ENCODE results near the gene SLC1A4.
"Not testable (repeated sequence)": the region's sequence is repeated elsewhere in the genome, so short reads cannot be mapped to it uniquely, and the experiment has no call there.

SLC1A4 gene

GRCh38 chr2:64963719-64964118, 25.5 kb upstream of the SLC1A4 start:
- no peak for DNase-seq (ENCODE audit: low spot score)

GRCh38 chr2:64966017-64966416, 23.2 kb upstream of the SLC1A4 start:
- DNase-seq (ENCODE audit: low spot score): no peak

GRCh38 chr2:64966839-64967238, 22.4 kb upstream of the SLC1A4 start:
- DNase-seq (ENCODE audit: low spot score): no peak

GRCh38 chr2:64967601-64968000, 21.6 kb upstream of the SLC1A4 start:
- DNase-seq (ENCODE audit: low spot score): no peak

GRCh38 chr2:64969086-64969485, 20.1 kb upstream of the SLC1A4 start:
- not testable (repeated sequence) for DNase-seq (ENCODE audit: low spot score)

GRCh38 chr2:64970495-64970894, 18.7 kb upstream of the SLC1A4 start:
- no peak for DNase-seq (ENCODE audit: low spot score)

- no peak for DNase-seq (ENCODE audit: low spot score)
Observed at GRCh38 chr2:64972426-64972825, 16.8 kb upstream of the SLC1A4 start.

- DNase-seq (ENCODE audit: low spot score): no peak
Observed at GRCh38 chr2:64972876-64973275, 16.3 kb upstream of the SLC1A4 start.

- DNase-seq (ENCODE audit: low spot score): peak; percentile 62
Observed at GRCh38 chr2:64975232-64975821, 13.9 kb upstream of the SLC1A4 start.

GRCh38 chr2:64976276-64976675, 12.9 kb upstream of the SLC1A4 start:
- DNase-seq (ENCODE audit: low spot score): no peak

- no peak for DNase-seq (ENCODE audit: low spot score)
Observed at GRCh38 chr2:64978514-64979268, 10.5 kb upstream of the SLC1A4 start.

- DNase-seq (ENCODE audit: low spot score): no peak
Observed at GRCh38 chr2:64979744-64980143, 9.5 kb upstream of the SLC1A4 start.

GRCh38 chr2:64980183-64980582, 9.0 kb upstream of the SLC1A4 start:
- DNase-seq (ENCODE audit: low spot score): no peak

GRCh38 chr2:64982311-64982857, 6.8 kb upstream of the SLC1A4 start:
- DNase-seq (ENCODE audit: low spot score): no peak

GRCh38 chr2:64982932-64983331, 6.3 kb upstream of the SLC1A4 start:
- no peak for DNase-seq (ENCODE audit: low spot score)

- DNase-seq (ENCODE audit: low spot score): no peak
Observed at GRCh38 chr2:64985447-64985846, 3.8 kb upstream of the SLC1A4 start.

- DNase-seq (ENCODE audit: low spot score): no peak
Observed at GRCh38 chr2:64987001-64987955, 1.9 kb upstream of the SLC1A4 start.

- DNase-seq (ENCODE audit: low spot score): no peak
Observed at GRCh38 chr2:64987956-64988419, 1.2 kb upstream of the SLC1A4 start.

- DNase-seq (ENCODE audit: low spot score): peak; percentile 50
Observed at GRCh38 chr2:64988420-64989125, 626 bp upstream of the SLC1A4 start.

GRCh38 chr2:64989982-64990614, 899 bp downstream of the SLC1A4 start:
- DNase-seq (ENCODE audit: low spot score): peak; percentile 15

- no peak for DNase-seq (ENCODE audit: low spot score)
Observed at GRCh38 chr2:64990876-64991275, 1.7 kb downstream of the SLC1A4 start.

Data from Ammon's horn (tissue), 1 donor.